SK-N-MC (cell line): ENCODE data around the gene CLEC6A.

Experiments used
- FOXP2 ChIP-seq: optimal IDR thresholded peaks from 2 replicates; pipeline ENCODE3; 2011; ENCODE audit warnings: mild to moderate bottlenecking, moderate library complexity; ENCODE audit not compliant: insufficient read depth; ENCODE audit errors: extremely low read length, control extremely low read depth
- POLR2AphosphoS5 ChIP-seq: IDR thresholded peaks from 2 replicates; pipeline ENCODE4 v1.6.1; 2012; ENCODE audit warnings: mild to moderate bottlenecking, low read depth, low read length, borderline replicate concordance

- TF ChIP-seq FOXP2 (no peak), POLR2AphosphoS5 (no peak)
Observed at GRCh38 chr12:8455727-8456360, at the start of gene CLEC6A.
